ENCODE measurements around the gene RNF144B. TPM values are rescaled to one million over a fixed set of nuclear protein-coding genes. Genes with fewer than 3 reads are reported as not detected.

RNF144B gene
- total and polyA plus RNA-seq, 2 of the 13 experiments (the other 11 are each of a cell fraction or from before 2014, with no cell fraction given), result 1.8 to 4.3 TPM

GRCh38 chr6:18349386-18349785 lies 37.8 kb upstream of the RNF144B start:
- Histone ChIP-seq H3K9me3 (ENCODE audit: low read length) (no peaks in the 10 kb centered on the region), H3K4me3 (replicated peaks in 1 of 3; ENCODE audit: insufficient read depth in 1 of 3, low read depth in 2 of 3, low read length in 3 of 3) (no peak overlapping the region), H3K4me1 (ENCODE audit: insufficient read depth, low read length) (no peaks in the 10 kb centered on the region), H3K27ac (ENCODE audit: extremely low read length, insufficient read depth, low read length) (no peak overlapping the region), H3K4me2 (ENCODE audit: low read depth, low read length) (no peak overlapping the region), H2AFZ (ENCODE audit: low read length) (no peak overlapping the region), H3K9ac (ENCODE audit: insufficient read depth, low read depth, low read length) (no peak overlapping the region), H3K36me3 (replicated peaks in 1 of 2; ENCODE audit: control insufficient read depth in 1 of 2, insufficient read depth in 2 of 2, low read length in 2 of 2) (no peaks in the 10 kb centered on the region), H3K79me2 (ENCODE audit: insufficient read depth, low read length) (no peaks in the 10 kb centered on the region), H3K27me3 (ENCODE audit: control insufficient read depth in 1 of 2, insufficient read depth in 2 of 2, low read length in 2 of 2) (no peaks in the 10 kb centered on the region; a peak in 2 of 5 replicates), H4K20me1 (ENCODE audit: insufficient read depth, low read length) (no peaks in the 10 kb centered on the region)
- ChIA-PET CTCF (ENCODE audit: low intra/inter-chr PET ratio, low total read pairs) (no interaction called here), POLR2A (no interaction called here)
- FAIRE-seq (no peak), DNase-seq (ENCODE audit: low spot score) (no peak), ATAC-seq (no peak)
- BruUV-seq (replicated peaks), result no TSS peak
- TF ChIP-seq ZNF232 (CRISPR knock-in tag; IDR thresholded peaks at IDR 0.05; ENCODE audit: borderline replicate concordance) (no peak), ZNF549 (CRISPR knock-in tag; IDR thresholded peaks at IDR 0.05) (no peak), PCBP2 (optimal IDR thresholded peaks at IDR 0.05; ENCODE audit: low read depth, low read length, poor library complexity, severe bottlenecking) (no peak), CBX1 (IDR thresholded peaks at IDR 0.05; ENCODE audit: low read depth) (no peak), MED13 (CRISPR knock-in tag; IDR thresholded peaks at IDR 0.05) (no peak), RNF2 (conservative IDR thresholded peaks at IDR 0.05; ENCODE audit: low read depth) (no peak), STAG1 (CRISPR knock-in tag; IDR thresholded peaks at IDR 0.05) (no peak)
- TF ChIP-seq, protein P1, sequence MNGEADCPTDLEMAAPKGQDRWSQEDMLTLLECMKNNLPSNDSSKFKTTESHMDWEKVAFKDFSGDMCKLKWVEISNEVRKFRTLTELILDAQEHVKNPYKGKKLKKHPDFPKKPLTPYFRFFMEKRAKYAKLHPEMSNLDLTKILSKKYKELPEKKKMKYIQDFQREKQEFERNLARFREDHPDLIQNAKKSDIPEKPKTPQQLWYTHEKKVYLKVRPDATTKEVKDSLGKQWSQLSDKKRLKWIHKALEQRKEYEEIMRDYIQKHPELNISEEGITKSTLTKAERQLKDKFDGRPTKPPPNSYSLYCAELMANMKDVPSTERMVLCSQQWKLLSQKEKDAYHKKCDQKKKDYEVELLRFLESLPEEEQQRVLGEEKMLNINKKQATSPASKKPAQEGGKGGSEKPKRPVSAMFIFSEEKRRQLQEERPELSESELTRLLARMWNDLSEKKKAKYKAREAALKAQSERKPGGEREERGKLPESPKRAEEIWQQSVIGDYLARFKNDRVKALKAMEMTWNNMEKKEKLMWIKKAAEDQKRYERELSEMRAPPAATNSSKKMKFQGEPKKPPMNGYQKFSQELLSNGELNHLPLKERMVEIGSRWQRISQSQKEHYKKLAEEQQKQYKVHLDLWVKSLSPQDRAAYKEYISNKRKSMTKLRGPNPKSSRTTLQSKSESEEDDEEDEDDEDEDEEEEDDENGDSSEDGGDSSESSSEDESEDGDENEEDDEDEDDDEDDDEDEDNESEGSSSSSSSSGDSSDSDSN (CRISPR knock-in tag; IDR thresholded peaks at IDR 0.05), result no peak
- intact Hi-C loops (cut with micrococcal nuclease; ENCODE audit: unreplicated experiment) (no loop called here), in situ Hi-C loops (cut with HindIII; ENCODE audit: extremely low pct_ligation_motif_present, low pct_unique_long_range_greater_than_20kb) (no loop called here)

GRCh38 chr6:18350271-18350670 lies 36.9 kb upstream of the RNF144B start:
- DNase-seq (ENCODE audit: low spot score), result no peak
- Histone ChIP-seq H3K36me3 (replicated peaks in 1 of 2; ENCODE audit: control insufficient read depth in 1 of 2, insufficient read depth in 2 of 2, low read length in 2 of 2) (no peaks in the 10 kb centered on the region), H3K4me3 (replicated peaks in 1 of 3; ENCODE audit: insufficient read depth in 1 of 3, low read depth in 2 of 3, low read length in 3 of 3) (no peak overlapping the region), H3K27ac (ENCODE audit: extremely low read length, insufficient read depth, low read length) (no peak overlapping the region), H3K79me2 (ENCODE audit: insufficient read depth, low read length) (no peaks in the 10 kb centered on the region), H2AFZ (ENCODE audit: low read length) (no peak overlapping the region), H3K9me3 (ENCODE audit: low read length) (no peaks in the 10 kb centered on the region), H3K27me3 (ENCODE audit: control insufficient read depth in 1 of 2, insufficient read depth in 2 of 2, low read length in 2 of 2) (no peaks in the 10 kb centered on the region; a peak in 2 of 5 replicates), H4K20me1 (ENCODE audit: insufficient read depth, low read length) (no peaks in the 10 kb centered on the region), H3K4me1 (ENCODE audit: insufficient read depth, low read length) (no peaks in the 10 kb centered on the region), H3K4me2 (ENCODE audit: low read depth, low read length) (no peak overlapping the region), H3K9ac (ENCODE audit: insufficient read depth, low read depth, low read length) (no peak overlapping the region)
- 19% methylated on average over 4 of the region's 4 CpGs for WGBS (ENCODE audit: low lambda C conversion rate)
- POLR2A ChIA-PET, result no interaction called here
- intact Hi-C loops (cut with micrococcal nuclease; ENCODE audit: unreplicated experiment) (no loop called here), in situ Hi-C loops (cut with HindIII; ENCODE audit: extremely low pct_ligation_motif_present, low pct_unique_long_range_greater_than_20kb) (no loop called here)
- no peak for ATAC-seq
- no peak for FAIRE-seq
- CTCF ChIA-PET (ENCODE audit: low intra/inter-chr PET ratio, low total read pairs), result no interaction called here
- no TSS peak for BruUV-seq (replicated peaks)
- TF ChIP-seq ZNF329 (CRISPR knock-in tag; IDR thresholded peaks at IDR 0.05; ENCODE audit: low read depth) (no peak), ZNF816 (CRISPR knock-in tag; IDR thresholded peaks at IDR 0.05; ENCODE audit: borderline replicate concordance) (no peak), ZHX2 (IDR thresholded peaks at IDR 0.05; ENCODE audit: low read depth) (no peak), ZHX2 (CRISPR knock-in tag; IDR thresholded peaks at IDR 0.05; ENCODE audit: borderline replicate concordance) (no peak), ZBTB7B (CRISPR knock-in tag; IDR thresholded peaks at IDR 0.05) (no peak)
